Endothelial cell of umbilical vein (primary cell): ENCODE measurements around the gene PTPRD. TPM values are rescaled to one million over a fixed set of nuclear protein-coding genes. Genes with fewer than 3 reads are reported as not detected.

ENCODE experiments used
- BruUV-seq: library from RNA; stranded (reverse); fragments of 400-500 nt; replicated peaks from 2 replicates; lab custom pipeline; 2021; lab: Mats Ljungman, UMichigan
- CTCF ChIA-PET: fragments of 300-600, 350-600 bp; sonication (Branson Sonifier 250); formaldehyde crosslinking; loops from one replicate; lab custom pipeline; 2021; ENCODE audit warnings: antibody characterized with exemption, inconsistent platforms; lab: Charles Lee
- POLR2A ChIA-PET: fragments of 300-600, 350-600 bp; sonication (Branson Sonifier 250); formaldehyde crosslinking; loops from one replicate; lab custom pipeline; 2021; ENCODE audit warnings: antibody characterized with exemption, inconsistent platforms; lab: Charles Lee
- DNase-seq: peaks from one replicate; pipeline ENCODE4 v3.0.0-alpha.2; 2011; ENCODE audit warnings: low read depth, low spot score
- FAIRE-seq: peaks from 2 replicates; lab custom pipeline; 2011; peaks lifted over from hg19 to GRCh38; lab: Jason Lieb, UNC
- H2AFZ ChIP-seq: 2 replicates; pipeline ENCODE4 v1.6.0; 2012; ENCODE audit warnings: low read depth, low read length, control low read depth, inconsistent platforms
- H3K27ac ChIP-seq: 2 replicates; pipeline ENCODE4 v1.5.1; 2011; ENCODE audit warnings: low read depth, mild to moderate bottlenecking, control low read depth, low read length, moderate library complexity; ENCODE audit not compliant: insufficient read depth
- H3K27me3 ChIP-seq, 2 experiments: 2 replicates each; pipeline versions ENCODE4 v1.6.0 to v1.6.1; 2011; ENCODE audit warnings: low read length in 2 of 2, mixed read lengths in 1 of 2; ENCODE audit not compliant: control insufficient read depth in 2 of 2, insufficient read depth in 2 of 2
- H3K36me3 ChIP-seq, 2 experiments: 2 replicates in 1 of 2; 3 replicates in 1 of 2; pipeline ENCODE4 v1.5.1; 2011; ENCODE audit warnings: low read length in 2 of 2, mild to moderate bottlenecking in 1 of 2, moderate library complexity in 1 of 2; ENCODE audit not compliant: control insufficient read depth in 2 of 2, insufficient read depth in 2 of 2; ENCODE audit errors: extremely low read depth in 1 of 2
- H3K4me1 ChIP-seq: 3 replicates; pipeline ENCODE4 v1.5.1; 2011; ENCODE audit warnings: mild to moderate bottlenecking, low read length; ENCODE audit not compliant: control insufficient read depth, insufficient read depth; ENCODE audit errors: extremely low read depth
- H3K4me2 ChIP-seq: 2 replicates; pipeline ENCODE4 v1.6.1; 2011; ENCODE audit warnings: low read length, control low read depth, mixed read lengths; ENCODE audit not compliant: insufficient read depth
- H3K4me3 ChIP-seq, 3 experiments: fragments of 200-600 bp in 1 of 3; sonication (generic), shearing (Covaris generic) in 1 of 3; replicated peaks in 1 of 3; 2 replicates each; pipeline ENCODE4 v1.5.1; 2011 to 2016; ENCODE audit warnings: control low read depth in 3 of 3, low read length in 3 of 3, mild to moderate bottlenecking in 2 of 3, inconsistent platforms in 1 of 3, low read depth in 1 of 3, moderate library complexity in 1 of 3; ENCODE audit not compliant: insufficient read depth in 1 of 3
- H3K79me2 ChIP-seq: 2 replicates; pipeline ENCODE4 v1.6.0; 2012; ENCODE audit warnings: low read length, inconsistent platforms; ENCODE audit not compliant: control insufficient read depth, insufficient read depth
- H3K9ac ChIP-seq: replicated peaks from 2 replicates; pipeline ENCODE3; 2011; ENCODE audit warnings: low read length, control low read depth; ENCODE audit not compliant: insufficient read depth; ENCODE audit errors: extremely low read depth
- H3K9me1 ChIP-seq: replicated peaks from 3 replicates; pipeline ENCODE4 v1.6.0; 2011; ENCODE audit warnings: mild to moderate bottlenecking, low read length; ENCODE audit not compliant: control insufficient read depth, insufficient read depth; ENCODE audit errors: extremely low read depth
- H3K9me3 ChIP-seq: replicated peaks from 2 replicates; pipeline ENCODE4 v1.5.1; 2012; ENCODE audit warnings: low read length, inconsistent platforms; ENCODE audit not compliant: control insufficient read depth, insufficient read depth
- H4K20me1 ChIP-seq: replicated peaks from 2 replicates; pipeline ENCODE3; 2011; ENCODE audit warnings: mild to moderate bottlenecking, low read length; ENCODE audit not compliant: control insufficient read depth, insufficient read depth; ENCODE audit errors: extremely low read depth
- EZH2 ChIP-seq: IDR thresholded peaks from 2 replicates; pipeline ENCODE4 v1.6.1; 2012; ENCODE audit warnings: borderline replicate concordance, low read depth, mild to moderate bottlenecking, moderate library complexity, low read length, inconsistent platforms; ENCODE audit not compliant: severe bottlenecking
- FOS ChIP-seq: IDR thresholded peaks from 2 replicates; pipeline ENCODE4 v1.6.1; 2011; ENCODE audit warnings: mild to moderate bottlenecking, low read length, moderate library complexity, borderline replicate concordance; ENCODE audit not compliant: insufficient read depth
- GATA2 ChIP-seq: IDR thresholded peaks from 2 replicates; pipeline ENCODE4 v1.7.0; 2011; ENCODE audit warnings: low read depth, mild to moderate bottlenecking, moderate library complexity, mixed read lengths, low read length; ENCODE audit not compliant: insufficient read length, insufficient read depth
- JUN ChIP-seq: IDR thresholded peaks from 2 replicates; pipeline ENCODE4 v1.6.1; 2011; ENCODE audit warnings: borderline replicate concordance, low read depth; ENCODE audit not compliant: insufficient read length, insufficient read depth
- MYC ChIP-seq: IDR thresholded peaks from one replicate; pipeline ENCODE4 v1.6.1; 2011; ENCODE audit warnings: mild to moderate bottlenecking, low read depth, low read length
- POLR2A ChIP-seq: IDR thresholded peaks from 2 replicates; pipeline ENCODE4 v1.6.1; 2012; ENCODE audit warnings: low read depth, mild to moderate bottlenecking, control low read depth, low read length
- POLR2AphosphoS5 ChIP-seq: IDR thresholded peaks from 2 replicates; pipeline ENCODE4 v1.6.1; 2012; ENCODE audit warnings: low read depth, mild to moderate bottlenecking, control low read depth, low read length, moderate library complexity; ENCODE audit not compliant: insufficient read depth
- dilution Hi-C: fragments of 300-500 bp; cut with MboI; formaldehyde crosslinking; loops from one replicate; pipeline ENCODE4 v1.15.0; 2019; ENCODE audit warnings: low sequenced_read_pairs; ENCODE audit not compliant: extremely low pct_ligation_motif_present
- intact Hi-C: fragments of 100-400 bp; cut with micrococcal nuclease; formaldehyde crosslinking; loops from one replicate; pipeline ENCODE4 v1.10.0; 2022
- polyA plus RNA-seq, 4 experiments: library from polyadenylated mRNA; depleted of rRNA in 3 of 4; stranded (reverse) in 3 of 4; unstranded in 1 of 4; fragments of >200 nt; gene quantifications; 2 replicates each; pipeline versions ENCODE4 v1.2.1 to v1.2.3, GENCODE V29; 2011 to 2012; ENCODE audit warnings: missing spikeins in 1 of 4
- total RNA-seq: library from RNA; stranded (reverse); gene quantifications from 2 replicates; pipeline ENCODE4 v1.2.3, GENCODE V29; 2021
- TF ChIP-seq, protein P1 (sequence below): IDR thresholded peaks from 2 replicates; pipeline ENCODE4 v1.6.1; 2011; ENCODE audit not compliant: insufficient read depth, insufficient read length

Gene PTPRD
- total and polyA plus RNA-seq, 2 donors (not counting 3 experiments of a cell fraction or from before 2014, with no cell fraction given): 5.5 to 5.7 TPM

DNA sequence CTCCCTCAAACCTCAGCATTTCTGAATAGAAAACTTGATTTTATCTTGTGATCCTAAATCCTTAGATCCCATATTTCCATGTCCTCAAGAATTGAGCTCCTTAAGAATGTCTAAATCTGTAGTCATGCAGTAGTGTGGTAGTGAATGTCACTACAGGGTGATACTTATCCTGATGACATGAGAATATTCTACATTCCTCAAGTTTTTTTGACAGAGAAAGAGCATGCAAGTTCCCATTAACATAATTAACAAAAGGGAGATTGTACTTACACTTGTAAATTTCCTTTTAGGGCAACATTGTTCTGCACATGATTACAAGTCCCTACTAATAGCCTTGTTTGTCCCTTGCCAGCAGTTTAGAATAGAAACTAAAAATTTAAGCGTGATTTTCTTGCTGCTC is 352.3 kb downstream of the PTPRD start:
- Histone ChIP-seq H3K9ac (no peak overlapping the region), H2AFZ (no peak overlapping the region), H3K9me3 (no peaks in the 10 kb centered on the region), H3K36me3 (no peaks in the 10 kb centered on the region), H3K9me1 (no peaks in the 10 kb centered on the region), H4K20me1 (no peaks in the 10 kb centered on the region), H3K4me3 (no peak overlapping the region), H3K27ac (no peak overlapping the region), H3K79me2 (no peaks in the 10 kb centered on the region), H3K4me1 (peaks cover 8% of the 10 kb centered on the region), H3K4me2 (no peak overlapping the region), H3K27me3 (no peaks in the 10 kb centered on the region)
- TF ChIP-seq GATA2: no peak
- TF ChIP-seq, protein P1, sequence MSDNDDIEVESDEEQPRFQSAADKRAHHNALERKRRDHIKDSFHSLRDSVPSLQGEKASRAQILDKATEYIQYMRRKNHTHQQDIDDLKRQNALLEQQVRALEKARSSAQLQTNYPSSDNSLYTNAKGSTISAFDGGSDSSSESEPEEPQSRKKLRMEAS: no peak
- dilution Hi-C loops: no loop called here
- intact Hi-C loops: no loop called here
- POLR2A ChIA-PET: no interaction called here
- BruUV-seq: no TSS peak
- DNase-seq (no peak), FAIRE-seq (no peak)
- CTCF ChIA-PET: interaction anchor here (1.6 kb wide), 1 partner anchor 8 kb away, joined by 7 read pairs; no protein-coding TSS in a partner anchor

DNA sequence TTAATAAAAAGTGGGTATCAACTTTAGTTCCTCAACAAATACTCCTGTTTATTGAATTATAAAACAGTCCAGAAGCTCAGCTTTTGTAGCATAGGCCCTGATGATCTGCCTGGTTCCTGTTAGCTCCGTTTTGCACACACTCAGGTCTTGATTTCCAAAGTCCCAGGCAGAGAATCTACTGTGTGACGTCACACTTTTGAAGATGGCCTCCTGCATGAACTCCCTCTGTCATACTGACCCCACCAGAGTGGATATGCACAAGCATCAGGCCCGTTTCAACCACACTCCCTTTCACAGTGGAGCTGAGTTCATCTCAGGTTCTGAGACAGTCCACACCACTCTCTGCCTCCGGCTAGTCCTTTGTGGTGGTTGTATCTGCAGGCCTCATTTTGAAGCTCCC is 353.1 kb downstream of the PTPRD start:
- no peaks in the 10 kb centered on the region for H3K9me3 ChIP-seq
- no peaks in the 10 kb centered on the region for H3K36me3 ChIP-seq
- H3K9ac ChIP-seq: no peak overlapping the region
- H3K79me2 ChIP-seq: no peaks in the 10 kb centered on the region
- no TSS peak for BruUV-seq
- H3K27ac ChIP-seq: no peak overlapping the region
- peaks cover 2% of the 10 kb centered on the region for H3K4me1 ChIP-seq
- no peaks in the 10 kb centered on the region for H3K9me1 ChIP-seq
- H4K20me1 ChIP-seq: no peaks in the 10 kb centered on the region
- H3K27me3 ChIP-seq: no peaks in the 10 kb centered on the region
- no peak overlapping the region for H3K4me3 ChIP-seq
- no peak for FAIRE-seq
- intact Hi-C loops (no loop called here), dilution Hi-C loops (no loop called here)
- ChIA-PET POLR2A (no interaction called here), CTCF (interaction anchor here (1.6 kb wide), 1 partner anchor 9 kb away, joined by 7 read pairs; no protein-coding TSS in a partner anchor)
- H3K4me2 ChIP-seq: no peak overlapping the region
- no peak for DNase-seq
- no peak for TF ChIP-seq MYC
- no peak for TF ChIP-seq POLR2A
- no peak for TF ChIP-seq JUN
- no peak for TF ChIP-seq POLR2AphosphoS5
- TF ChIP-seq, protein P1: no peak
- TF ChIP-seq FOS: no peak
- no peak for TF ChIP-seq EZH2
- no peak overlapping the region for H2AFZ ChIP-seq
